C4-2B (cell line): ENCODE measurements around the gene CMYA5.
"Not testable (repeated sequence)": the region's sequence is repeated elsewhere in the genome, so short reads cannot be mapped to it uniquely, and the experiment has no call there.

Experiments used
- H3K27ac ChIP-seq: fragments of 450-650 bp; 2 replicates; pipeline ENCODE4 v1.5.1; 2017
- CTCF ChIP-seq: fragments of 450-650 bp; conservative IDR thresholded peaks from 2 replicates; pipeline ENCODE4 v1.5.1; 2017; ENCODE audit warnings: mild to moderate bottlenecking
- ZFX ChIP-seq: fragments of 450-650 bp; IDR thresholded peaks from 2 replicates; pipeline ENCODE4 v1.6.1; 2017

Gene CMYA5

GRCh38 chr5:79773612-79774011, 84.0 kb downstream of the CMYA5 start:
- TF ChIP-seq CTCF (no peak), ZFX (no peak)
- no peak overlapping the region for H3K27ac ChIP-seq

- no peak overlapping the region for H3K27ac ChIP-seq
- TF ChIP-seq CTCF (peak; percentile 32), ZFX (no peak)
Measured at GRCh38 chr5:79774171-79774854, 84.7 kb downstream of the CMYA5 start.

DNA sequence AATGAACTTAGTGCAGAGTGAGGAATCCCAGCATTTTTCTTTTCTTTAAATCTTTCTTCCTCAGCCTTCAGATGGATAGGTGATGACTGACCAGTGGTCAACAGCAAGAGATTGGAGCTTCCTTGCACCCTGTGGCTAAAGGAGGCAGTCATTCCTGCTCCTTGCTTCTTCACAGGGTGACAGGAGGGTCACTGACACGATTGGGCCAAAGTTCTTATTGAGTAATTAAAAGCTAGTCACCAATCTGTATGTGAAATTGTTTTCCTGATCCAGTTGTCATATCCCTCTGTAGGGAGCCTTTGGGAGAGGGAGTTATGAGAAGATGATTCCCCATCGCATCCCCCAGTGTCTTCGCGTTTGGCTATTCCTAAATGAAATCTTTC, 85.2 kb downstream of the CMYA5 start:
- no peak overlapping the region for H3K27ac ChIP-seq
- TF ChIP-seq ZFX (no peak), CTCF (peak; percentile 14; the same call in 1 of the 2 replicates)

DNA sequence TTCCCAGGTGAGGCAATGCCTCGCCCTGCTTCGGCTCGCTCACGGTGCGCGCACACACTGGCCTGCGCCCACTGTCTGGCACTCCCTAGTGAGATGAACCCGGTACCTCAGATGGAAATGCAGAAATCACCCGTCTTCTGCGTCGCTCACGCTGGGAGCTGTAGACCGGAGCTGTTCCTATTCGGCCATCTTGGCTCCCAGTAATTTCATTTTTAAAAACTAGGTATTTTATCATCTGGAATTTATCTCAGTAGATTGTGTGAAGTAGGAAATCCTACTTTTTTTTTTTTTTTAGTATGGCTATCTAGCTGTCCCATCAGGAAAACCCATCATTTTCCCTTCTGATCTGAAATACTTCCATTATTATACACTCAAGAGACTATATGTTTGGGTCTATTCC, 95.1 kb downstream of the CMYA5 start:
- not testable (repeated sequence) for H3K27ac ChIP-seq

GRCh38 chr5:79785983-79786382, 96.3 kb downstream of the CMYA5 start:
- no peak overlapping the region for H3K27ac ChIP-seq
- TF ChIP-seq CTCF: no peak
- no peak for TF ChIP-seq ZFX

GRCh38 chr5:79787448-79787847, 97.8 kb downstream of the CMYA5 start:
- H3K27ac ChIP-seq: no peak overlapping the region

DNA sequence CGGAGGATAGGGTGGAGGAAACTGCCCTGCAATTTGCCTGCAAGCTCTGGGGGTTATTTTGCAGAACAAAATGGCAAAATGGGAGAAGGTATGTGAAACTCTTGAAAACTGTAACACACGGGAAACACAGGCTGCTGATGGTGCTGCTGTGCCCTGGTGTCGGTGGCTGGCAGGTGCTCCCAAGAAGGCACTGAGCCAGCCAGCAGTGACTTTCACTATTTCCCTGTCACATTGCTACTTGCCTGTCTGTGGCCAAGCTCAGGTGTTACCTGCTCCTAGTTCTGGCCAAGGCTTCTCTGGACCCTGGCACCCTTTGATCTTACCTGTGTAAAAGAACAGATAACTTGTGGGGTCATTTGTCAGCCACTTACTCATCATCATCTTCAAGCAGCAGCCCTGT, 102.2 kb downstream of the CMYA5 start:
- TF ChIP-seq CTCF (no peak), ZFX (no peak)

More at GRCh38 chr5:79787448-79787847, 97.8 kb downstream of the CMYA5 start:
- TF ChIP-seq CTCF (no peak), ZFX (no peak)

GRCh38 chr5:79792463-79792862, 102.8 kb downstream of the CMYA5 start:
- H3K27ac ChIP-seq: no peak overlapping the region
- TF ChIP-seq ZFX: no peak
- no peak for TF ChIP-seq CTCF

More for the DNA sequence above, 102.2 kb downstream of the CMYA5 start:
- H3K27ac ChIP-seq: no peak overlapping the region
